Endothelial cell of umbilical vein (primary cell): ENCODE data around the gene NPTN. TPM values are rescaled to one million over a fixed set of nuclear protein-coding genes. Genes with fewer than 3 reads are reported as not detected.

ENCODE experiments used
- BruUV-seq: library from RNA; stranded (reverse); fragments of 400-500 nt; replicated peaks from 2 replicates; lab custom pipeline; 2021; lab: Mats Ljungman, UMichigan
- CTCF ChIA-PET: fragments of 300-600, 350-600 bp; sonication (Branson Sonifier 250); formaldehyde crosslinking; loops from one replicate; lab custom pipeline; 2021; ENCODE audit warnings: antibody characterized with exemption, inconsistent platforms; lab: Charles Lee
- POLR2A ChIA-PET: fragments of 300-600, 350-600 bp; sonication (Branson Sonifier 250); formaldehyde crosslinking; loops from one replicate; lab custom pipeline; 2021; ENCODE audit warnings: antibody characterized with exemption, inconsistent platforms; lab: Charles Lee
- DNase-seq: peaks from one replicate; pipeline ENCODE4 v3.0.0-alpha.2; 2011; ENCODE audit warnings: low read depth, low spot score
- FAIRE-seq: peaks from 2 replicates; lab custom pipeline; 2011; peaks lifted over from hg19 to GRCh38; lab: Jason Lieb, UNC
- H2AFZ ChIP-seq: 2 replicates; pipeline ENCODE4 v1.6.0; 2012; ENCODE audit warnings: low read depth, low read length, control low read depth, inconsistent platforms
- H3K27ac ChIP-seq: 2 replicates; pipeline ENCODE4 v1.5.1; 2011; ENCODE audit warnings: low read depth, mild to moderate bottlenecking, control low read depth, low read length, moderate library complexity; ENCODE audit not compliant: insufficient read depth
- H3K27me3 ChIP-seq, 2 experiments: 2 replicates each; pipeline versions ENCODE4 v1.6.0 to v1.6.1; 2011; ENCODE audit warnings: low read length in 2 of 2, mixed read lengths in 1 of 2; ENCODE audit not compliant: control insufficient read depth in 2 of 2, insufficient read depth in 2 of 2
- H3K36me3 ChIP-seq, 2 experiments: 2 replicates in 1 of 2; 3 replicates in 1 of 2; pipeline ENCODE4 v1.5.1; 2011; ENCODE audit warnings: low read length in 2 of 2, mild to moderate bottlenecking in 1 of 2, moderate library complexity in 1 of 2; ENCODE audit not compliant: control insufficient read depth in 2 of 2, insufficient read depth in 2 of 2; ENCODE audit errors: extremely low read depth in 1 of 2
- H3K4me1 ChIP-seq: 3 replicates; pipeline ENCODE4 v1.5.1; 2011; ENCODE audit warnings: mild to moderate bottlenecking, low read length; ENCODE audit not compliant: control insufficient read depth, insufficient read depth; ENCODE audit errors: extremely low read depth
- H3K4me2 ChIP-seq: 2 replicates; pipeline ENCODE4 v1.6.1; 2011; ENCODE audit warnings: low read length, control low read depth, mixed read lengths; ENCODE audit not compliant: insufficient read depth
- H3K4me3 ChIP-seq, 3 experiments: fragments of 200-600 bp in 1 of 3; sonication (generic), shearing (Covaris generic) in 1 of 3; replicated peaks in 1 of 3; 2 replicates each; pipeline ENCODE4 v1.5.1; 2011 to 2016; ENCODE audit warnings: control low read depth in 3 of 3, low read length in 3 of 3, mild to moderate bottlenecking in 2 of 3, inconsistent platforms in 1 of 3, low read depth in 1 of 3, moderate library complexity in 1 of 3; ENCODE audit not compliant: insufficient read depth in 1 of 3
- H3K79me2 ChIP-seq: 2 replicates; pipeline ENCODE4 v1.6.0; 2012; ENCODE audit warnings: low read length, inconsistent platforms; ENCODE audit not compliant: control insufficient read depth, insufficient read depth
- H3K9ac ChIP-seq: replicated peaks from 2 replicates; pipeline ENCODE3; 2011; ENCODE audit warnings: low read length, control low read depth; ENCODE audit not compliant: insufficient read depth; ENCODE audit errors: extremely low read depth
- H3K9me1 ChIP-seq: replicated peaks from 3 replicates; pipeline ENCODE4 v1.6.0; 2011; ENCODE audit warnings: mild to moderate bottlenecking, low read length; ENCODE audit not compliant: control insufficient read depth, insufficient read depth; ENCODE audit errors: extremely low read depth
- H3K9me3 ChIP-seq: replicated peaks from 2 replicates; pipeline ENCODE4 v1.5.1; 2012; ENCODE audit warnings: low read length, inconsistent platforms; ENCODE audit not compliant: control insufficient read depth, insufficient read depth
- H4K20me1 ChIP-seq: replicated peaks from 2 replicates; pipeline ENCODE3; 2011; ENCODE audit warnings: mild to moderate bottlenecking, low read length; ENCODE audit not compliant: control insufficient read depth, insufficient read depth; ENCODE audit errors: extremely low read depth
- EZH2 ChIP-seq: IDR thresholded peaks from 2 replicates; pipeline ENCODE4 v1.6.1; 2012; ENCODE audit warnings: borderline replicate concordance, low read depth, mild to moderate bottlenecking, moderate library complexity, low read length, inconsistent platforms; ENCODE audit not compliant: severe bottlenecking
- FOS ChIP-seq: IDR thresholded peaks from 2 replicates; pipeline ENCODE4 v1.6.1; 2011; ENCODE audit warnings: mild to moderate bottlenecking, low read length, moderate library complexity, borderline replicate concordance; ENCODE audit not compliant: insufficient read depth
- GATA2 ChIP-seq: IDR thresholded peaks from 2 replicates; pipeline ENCODE4 v1.7.0; 2011; ENCODE audit warnings: low read depth, mild to moderate bottlenecking, moderate library complexity, mixed read lengths, low read length; ENCODE audit not compliant: insufficient read length, insufficient read depth
- JUN ChIP-seq: IDR thresholded peaks from 2 replicates; pipeline ENCODE4 v1.6.1; 2011; ENCODE audit warnings: borderline replicate concordance, low read depth; ENCODE audit not compliant: insufficient read length, insufficient read depth
- MYC ChIP-seq: IDR thresholded peaks from one replicate; pipeline ENCODE4 v1.6.1; 2011; ENCODE audit warnings: mild to moderate bottlenecking, low read depth, low read length
- POLR2A ChIP-seq: IDR thresholded peaks from 2 replicates; pipeline ENCODE4 v1.6.1; 2012; ENCODE audit warnings: low read depth, mild to moderate bottlenecking, control low read depth, low read length
- POLR2AphosphoS5 ChIP-seq: IDR thresholded peaks from 2 replicates; pipeline ENCODE4 v1.6.1; 2012; ENCODE audit warnings: low read depth, mild to moderate bottlenecking, control low read depth, low read length, moderate library complexity; ENCODE audit not compliant: insufficient read depth
- dilution Hi-C: fragments of 300-500 bp; cut with MboI; formaldehyde crosslinking; loops from one replicate; pipeline ENCODE4 v1.15.0; 2019; ENCODE audit warnings: low sequenced_read_pairs; ENCODE audit not compliant: extremely low pct_ligation_motif_present
- intact Hi-C: fragments of 100-400 bp; cut with micrococcal nuclease; formaldehyde crosslinking; loops from one replicate; pipeline ENCODE4 v1.10.0; 2022
- polyA plus RNA-seq, 4 experiments: library from polyadenylated mRNA; depleted of rRNA in 3 of 4; stranded (reverse) in 3 of 4; unstranded in 1 of 4; fragments of >200 nt; gene quantifications; 2 replicates each; pipeline versions ENCODE4 v1.2.1 to v1.2.3, GENCODE V29; 2011 to 2012; ENCODE audit warnings: missing spikeins in 1 of 4
- total RNA-seq: library from RNA; stranded (reverse); gene quantifications from 2 replicates; pipeline ENCODE4 v1.2.3, GENCODE V29; 2021
- TF ChIP-seq, protein P1 (sequence below), 2 donors: IDR thresholded peaks; 1 replicate in 1 of 2; 2 replicates in 1 of 2; pipeline ENCODE4 v1.5.1; 2011; ENCODE audit warnings: low read length in 2 of 2, mild to moderate bottlenecking in 2 of 2, moderate library complexity in 2 of 2, control low read depth in 1 of 2, inconsistent platforms in 1 of 2, low read depth in 1 of 2; ENCODE audit not compliant: insufficient read depth in 1 of 2; ENCODE audit errors: extremely low read depth in 1 of 2
- TF ChIP-seq, protein P2 (sequence below): IDR thresholded peaks from 2 replicates; pipeline ENCODE4 v1.6.1; 2011; ENCODE audit not compliant: insufficient read depth, insufficient read length

NPTN gene
- total and polyA plus RNA-seq, 2 donors (not counting 3 experiments of a cell fraction or from before 2014, with no cell fraction given) = 77.4 to 81.3 TPM

- ChIA-PET CTCF (interaction anchor here (0.6 to 5.2 kb wide), 8 partner anchors 8 to 352 kb away, joined by 3 to 39 read pairs (median 4); no protein-coding TSS in a partner anchor), POLR2A (no interaction called here)
- Histone ChIP-seq H3K4me3 (no peak overlapping the region), H3K4me2 (no peak overlapping the region), H4K20me1 (peaks cover 4% of the 10 kb centered on the region), H3K36me3 (no peaks in the 10 kb centered on the region), H3K9me1 (peaks cover 3% of the 10 kb centered on the region), H3K9me3 (no peaks in the 10 kb centered on the region), H3K27ac (no peak overlapping the region), H3K4me1 (no peaks in the 10 kb centered on the region), H3K79me2 (peaks cover 82% of the 10 kb centered on the region), H3K27me3 (no peaks in the 10 kb centered on the region), H3K9ac (no peak overlapping the region), H2AFZ (no peak overlapping the region)
- DNase-seq (no peak), FAIRE-seq (no peak)
- intact Hi-C loops = no loop called here
- dilution Hi-C loops = no loop called here
- TF ChIP-seq POLR2AphosphoS5 (no peak), JUN (no peak), EZH2 (no peak), GATA2 (no peak), POLR2A (no peak), MYC (no peak), FOS (no peak)
- TF ChIP-seq, protein P1, sequence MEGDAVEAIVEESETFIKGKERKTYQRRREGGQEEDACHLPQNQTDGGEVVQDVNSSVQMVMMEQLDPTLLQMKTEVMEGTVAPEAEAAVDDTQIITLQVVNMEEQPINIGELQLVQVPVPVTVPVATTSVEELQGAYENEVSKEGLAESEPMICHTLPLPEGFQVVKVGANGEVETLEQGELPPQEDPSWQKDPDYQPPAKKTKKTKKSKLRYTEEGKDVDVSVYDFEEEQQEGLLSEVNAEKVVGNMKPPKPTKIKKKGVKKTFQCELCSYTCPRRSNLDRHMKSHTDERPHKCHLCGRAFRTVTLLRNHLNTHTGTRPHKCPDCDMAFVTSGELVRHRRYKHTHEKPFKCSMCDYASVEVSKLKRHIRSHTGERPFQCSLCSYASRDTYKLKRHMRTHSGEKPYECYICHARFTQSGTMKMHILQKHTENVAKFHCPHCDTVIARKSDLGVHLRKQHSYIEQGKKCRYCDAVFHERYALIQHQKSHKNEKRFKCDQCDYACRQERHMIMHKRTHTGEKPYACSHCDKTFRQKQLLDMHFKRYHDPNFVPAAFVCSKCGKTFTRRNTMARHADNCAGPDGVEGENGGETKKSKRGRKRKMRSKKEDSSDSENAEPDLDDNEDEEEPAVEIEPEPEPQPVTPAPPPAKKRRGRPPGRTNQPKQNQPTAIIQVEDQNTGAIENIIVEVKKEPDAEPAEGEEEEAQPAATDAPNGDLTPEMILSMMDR (IDR thresholded peaks at IDR 0.05; ENCODE audit: extremely low read depth in 1 of 2, insufficient read depth in 1 of 2, low read depth in 1 of 2, low read length in 2 of 2) = no peak
- TF ChIP-seq, protein P2, sequence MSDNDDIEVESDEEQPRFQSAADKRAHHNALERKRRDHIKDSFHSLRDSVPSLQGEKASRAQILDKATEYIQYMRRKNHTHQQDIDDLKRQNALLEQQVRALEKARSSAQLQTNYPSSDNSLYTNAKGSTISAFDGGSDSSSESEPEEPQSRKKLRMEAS = no peak
- BruUV-seq = no TSS peak
Observed at GRCh38 chr15:73617301-73617831, 15.8 kb downstream of the NPTN start.
